HG02938 (cell line): ENCODE data around the gene ALX4.

Experiments used
- ATAC-seq: cut with Tn5 transposase; IDR thresholded peaks from one replicate; pipeline ENCODE4 v1.9.1; 2021; ENCODE audit warnings: mild to moderate bottlenecking, moderate library complexity; ENCODE audit not compliant: unreplicated experiment

ALX4 gene

GRCh38 chr11:44303401-44303938 is 6.5 kb downstream of the ALX4 start:
- no peak for ATAC-seq

- ATAC-seq: no peak
Observed at GRCh38 chr11:44301564-44302271, 8.2 kb downstream of the ALX4 start.

DNA sequence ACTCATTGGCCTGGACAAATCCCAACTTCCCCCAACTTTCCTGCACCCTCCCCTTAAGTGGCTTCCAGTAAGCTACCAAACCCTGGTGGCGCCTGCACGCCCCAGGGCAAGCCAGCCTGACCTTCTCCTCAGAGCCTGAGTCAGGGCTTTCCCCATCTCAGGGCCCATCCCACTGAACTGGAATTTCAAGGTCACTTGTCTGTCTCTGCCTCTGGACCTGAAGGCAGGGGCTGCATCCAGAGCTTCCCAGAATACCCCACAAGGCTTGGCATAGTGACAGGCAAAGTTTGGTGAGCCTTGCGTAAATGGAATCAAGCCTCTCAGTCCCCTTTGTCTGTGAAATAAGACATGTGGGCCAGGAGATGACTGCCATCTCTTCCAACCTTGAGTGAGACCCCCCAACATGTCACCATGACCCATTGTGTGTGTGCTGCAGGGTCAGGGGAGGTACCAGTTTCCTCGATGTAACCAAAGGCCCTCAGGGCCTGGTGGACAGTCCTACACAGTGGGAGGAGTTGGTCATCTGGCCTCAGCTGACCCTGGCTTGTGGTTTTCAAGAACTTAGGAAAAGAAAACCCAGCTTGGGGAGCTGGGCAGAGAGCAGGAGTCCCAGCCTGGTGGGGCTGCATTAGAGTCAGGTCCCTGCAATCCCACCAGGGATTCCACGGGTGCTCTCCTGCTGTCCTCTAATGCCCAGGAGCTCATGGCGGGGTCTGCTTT is 8.9 kb downstream of the ALX4 start:
- ATAC-seq: no peak

DNA sequence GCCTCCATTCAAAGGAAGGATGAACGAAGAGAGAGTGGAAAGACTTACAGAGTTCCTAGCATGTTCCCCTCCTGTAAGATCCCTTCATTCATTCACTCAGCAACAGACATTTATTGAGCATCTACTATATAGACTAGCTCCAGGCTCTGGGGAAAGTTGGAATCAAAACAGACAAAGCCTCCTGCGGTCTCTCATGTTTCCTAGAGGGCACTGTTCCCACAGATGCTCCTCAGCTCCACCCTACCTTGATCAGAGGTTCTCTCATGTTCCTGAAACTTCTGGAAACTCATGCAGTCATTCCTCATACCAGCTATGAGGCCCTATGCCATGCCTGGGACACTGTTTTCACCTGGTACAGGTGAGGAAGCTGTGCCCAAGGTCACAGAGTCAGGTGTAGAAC is 11.1 kb downstream of the ALX4 start:
- ATAC-seq: no peak

DNA sequence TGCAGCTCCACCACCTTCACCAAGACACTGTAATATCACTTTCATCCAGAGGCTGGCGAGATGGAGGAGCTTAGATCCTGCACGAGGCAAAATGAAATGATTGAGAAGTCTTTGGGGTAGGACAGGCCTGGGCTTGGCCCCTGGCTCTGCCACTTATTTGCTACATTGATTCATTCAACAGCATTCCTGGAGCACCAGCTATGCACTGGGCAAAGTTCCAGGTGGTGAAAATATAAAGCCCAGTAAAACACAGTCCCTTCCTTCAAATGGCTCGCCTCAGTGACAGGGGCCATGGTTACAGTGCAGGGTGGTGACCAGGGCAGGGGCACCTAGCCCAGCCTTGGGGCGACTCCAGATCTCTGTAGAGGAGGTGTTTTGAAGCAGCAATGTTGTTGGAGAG is 19.7 kb downstream of the ALX4 start:
- ATAC-seq: no peak

DNA sequence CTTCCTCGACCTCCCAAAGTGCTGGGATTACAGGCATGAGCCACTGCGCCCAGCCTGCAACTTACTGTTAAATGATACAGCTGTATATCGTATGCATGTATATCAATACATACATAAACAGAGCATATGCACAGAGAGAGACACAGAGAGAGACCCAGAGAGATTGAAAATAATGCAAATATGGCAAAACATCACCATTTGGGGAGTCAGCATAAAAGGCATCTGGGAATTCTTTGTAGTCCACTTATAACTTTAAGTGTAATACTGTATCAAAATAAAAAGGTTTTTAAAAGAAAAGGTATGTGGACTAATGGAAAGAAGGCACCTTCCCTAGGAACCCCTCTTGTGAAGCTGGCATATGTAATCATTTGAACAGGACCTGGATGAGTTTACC is 21.8 kb downstream of the ALX4 start:
- no peak for ATAC-seq

- ATAC-seq: no peak
Observed at GRCh38 chr11:44286911-44287310, 23.0 kb downstream of the ALX4 start.

GRCh38 chr11:44286268-44286880 is 23.6 kb downstream of the ALX4 start:
- ATAC-seq: no peak

- no peak for ATAC-seq
Observed at GRCh38 chr11:44285756-44286155, 24.2 kb downstream of the ALX4 start.

GRCh38 chr11:44282620-44283019 is 27.3 kb downstream of the ALX4 start:
- no peak for ATAC-seq

DNA sequence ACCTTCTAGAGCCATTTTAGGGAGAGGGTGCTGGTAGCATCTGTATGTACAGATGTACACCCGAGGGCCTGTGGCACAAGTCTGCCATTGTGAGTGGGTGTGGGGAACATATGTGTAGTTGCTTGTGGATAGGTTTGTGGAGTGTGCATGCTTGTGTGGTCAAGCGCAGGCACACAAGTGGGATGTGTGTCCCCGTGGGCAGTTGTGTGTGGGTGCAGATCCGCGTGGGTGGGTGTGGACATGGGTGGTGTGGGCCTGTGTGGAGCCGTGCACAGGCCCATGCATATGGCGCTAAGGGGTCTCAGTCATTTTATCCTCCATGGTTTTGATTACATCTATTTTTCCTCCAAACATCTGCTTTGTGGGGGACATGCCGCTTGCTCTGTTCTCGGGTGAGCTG is 28.8 kb downstream of the ALX4 start:
- ATAC-seq: no peak

DNA sequence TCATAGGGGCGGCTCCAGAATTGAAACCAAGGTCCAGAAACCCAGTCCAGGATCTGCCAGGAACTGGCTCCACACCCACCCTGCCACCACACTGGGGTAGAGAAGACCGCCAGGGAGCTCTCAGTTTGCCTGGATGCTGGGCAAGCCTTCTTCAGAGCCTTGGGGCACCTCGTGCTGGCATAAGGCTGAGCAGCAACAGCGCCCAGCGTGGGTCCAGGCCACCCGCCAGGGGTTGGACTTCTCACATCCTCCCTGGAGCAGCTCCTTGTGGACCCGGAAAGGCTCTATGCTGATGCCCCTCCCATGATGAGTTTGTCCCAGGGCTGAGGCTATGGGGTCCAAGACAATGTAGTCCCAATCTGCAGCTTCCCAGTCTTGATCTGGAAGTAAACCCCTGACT is 29.7 kb downstream of the ALX4 start:
- no peak for ATAC-seq

- ATAC-seq: no peak
Observed at GRCh38 chr11:44279483-44279882, 30.5 kb downstream of the ALX4 start.

DNA sequence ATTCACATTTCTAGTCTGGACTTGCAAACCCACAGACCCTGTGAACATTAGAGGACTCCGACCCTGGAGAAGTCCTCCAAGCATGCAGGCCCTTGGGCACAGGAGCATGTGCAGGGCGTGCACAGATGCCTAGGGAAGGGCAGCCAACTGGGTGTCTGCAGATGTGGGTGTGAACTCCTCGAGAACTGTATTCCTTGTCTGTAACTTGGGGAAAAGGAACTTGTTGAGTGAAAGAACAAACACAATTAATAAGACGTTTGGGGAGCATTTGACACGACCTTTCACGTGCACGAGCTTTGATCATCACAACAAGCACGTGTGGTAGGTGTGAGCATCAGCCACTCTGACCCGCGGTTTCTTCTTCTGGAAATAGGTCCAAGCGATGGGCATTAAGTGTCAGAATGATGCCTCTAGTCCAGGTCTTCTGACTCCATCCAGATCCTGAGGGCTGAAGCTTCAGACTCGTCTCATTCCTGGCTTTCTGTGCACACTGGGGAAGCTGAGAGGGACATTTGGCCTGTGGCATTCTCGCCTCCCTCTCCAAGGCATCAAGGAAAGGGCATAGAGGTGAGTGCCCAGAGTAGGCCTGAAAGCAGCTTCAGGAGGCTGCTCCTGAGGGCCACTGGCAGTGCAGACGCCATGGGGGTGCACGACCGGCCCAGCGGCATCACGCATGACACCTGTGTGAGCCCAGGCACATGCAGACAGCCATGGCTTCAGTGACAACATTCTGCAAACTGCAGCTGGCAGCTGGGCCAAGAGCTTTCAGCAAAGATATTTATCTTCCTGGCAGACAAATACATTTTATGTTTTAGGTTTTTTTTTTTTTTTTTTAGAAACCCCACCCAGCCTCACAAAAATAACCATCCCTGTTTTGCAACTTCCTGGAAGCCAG is 32.5 kb downstream of the ALX4 start:
- no peak for ATAC-seq

GRCh38 chr11:44275961-44276550 is 33.9 kb downstream of the ALX4 start:
- no peak for ATAC-seq

DNA sequence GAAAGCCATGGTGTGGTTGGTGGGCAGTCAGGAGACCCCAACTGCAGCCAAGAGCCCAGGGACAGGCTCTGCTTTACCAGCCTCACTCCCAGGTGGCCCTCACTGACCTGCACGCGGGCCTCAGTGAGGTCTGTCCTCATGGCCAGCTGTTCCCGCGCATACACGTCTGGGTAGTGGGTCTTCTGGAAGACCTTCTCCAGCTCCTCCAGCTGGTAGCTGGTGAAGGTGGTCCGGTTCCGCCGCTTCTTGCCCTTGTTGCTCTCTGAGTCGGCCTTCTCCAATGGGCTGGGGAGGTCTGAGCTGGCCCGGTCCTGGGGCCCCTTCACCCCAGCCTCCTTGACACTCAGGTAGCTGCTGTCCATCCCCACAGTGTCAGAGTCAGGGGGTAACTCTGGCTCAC is 34.7 kb downstream of the ALX4 start:
- ATAC-seq: no peak

GRCh38 chr11:44274404-44274803 is 35.5 kb downstream of the ALX4 start:
- no peak for ATAC-seq

DNA sequence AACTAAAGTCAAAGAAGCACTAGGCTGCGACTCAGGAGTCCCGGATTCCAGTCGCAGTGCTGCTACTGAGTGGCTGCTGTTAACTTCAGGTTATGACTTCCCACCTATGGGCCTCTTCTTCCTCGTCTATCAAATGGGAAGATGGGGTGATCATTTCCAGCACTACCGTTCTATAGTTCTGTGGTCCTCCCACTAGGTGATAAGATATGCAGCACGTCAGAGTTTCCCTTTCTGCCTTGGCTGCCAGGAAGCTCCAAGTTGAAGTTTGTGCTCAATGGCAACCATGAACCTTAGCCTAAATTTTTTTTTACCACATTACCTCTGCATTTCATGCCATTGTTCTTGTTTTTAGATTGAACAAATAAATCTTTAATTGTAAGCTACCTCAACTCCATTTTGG is 38.7 kb downstream of the ALX4 start:
- no peak for ATAC-seq

DNA sequence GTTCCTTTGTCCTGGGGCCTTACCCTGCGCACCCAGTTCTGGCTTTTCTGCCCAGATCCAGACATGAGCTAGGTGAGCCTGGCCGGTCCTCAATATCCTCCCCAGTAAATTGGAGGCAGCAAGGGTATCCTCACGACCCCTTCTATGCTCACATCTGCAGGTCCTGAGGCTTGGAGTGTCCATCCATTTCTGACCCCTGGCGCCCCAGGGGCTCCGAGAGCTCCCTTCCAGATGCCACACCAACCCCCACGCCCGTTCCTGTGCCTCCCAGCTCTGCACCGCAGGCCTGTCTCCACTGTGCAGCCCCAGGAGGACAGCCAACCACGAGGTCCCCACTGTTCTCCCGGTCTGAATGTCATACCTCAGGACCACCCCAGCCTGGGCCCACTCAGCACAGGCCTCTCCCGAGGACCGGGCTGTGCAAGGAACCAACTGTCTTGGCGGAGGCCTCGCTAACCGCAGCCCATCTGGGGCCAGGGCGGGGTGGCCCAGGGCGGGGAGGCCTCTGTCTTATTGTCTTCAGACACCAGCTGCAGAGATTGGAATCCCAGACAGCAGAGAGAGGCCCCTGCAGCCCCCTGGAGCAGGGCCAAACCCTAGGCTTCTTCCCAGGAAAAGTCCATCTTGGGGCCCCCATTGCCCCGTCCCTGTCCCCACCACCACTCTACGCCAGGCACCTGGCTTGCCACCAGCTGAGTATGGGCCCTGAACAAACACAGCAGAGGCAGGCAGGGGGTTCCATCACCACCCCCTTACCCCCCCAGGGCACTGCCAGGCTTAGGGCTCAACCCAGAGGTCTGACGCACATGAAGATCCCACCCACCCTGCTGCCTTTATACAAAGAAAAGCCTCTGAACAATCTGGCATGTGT is 39.3 kb downstream of the ALX4 start:
- ATAC-seq: no peak
